Mammary epithelial cell (primary cell): ENCODE measurements around the gene NFAT5.

Experiments
- EZH2 ChIP-seq: IDR thresholded peaks from 2 replicates; pipeline ENCODE4 v1.6.1; 2012; ENCODE audit warnings: low read length, inconsistent platforms, borderline replicate concordance
- TF ChIP-seq, protein P1 (sequence below), 2 donors: IDR thresholded peaks in 1 of 2; conservative IDR thresholded peaks in 1 of 2; 2 replicates each; pipeline ENCODE4 v1.5.1; 2011 to 2012; ENCODE audit warnings: inconsistent platforms in 2 of 2, low read length in 2 of 2, mild to moderate bottlenecking in 2 of 2, control low read depth in 1 of 2, low read depth in 1 of 2; ENCODE audit not compliant: insufficient read depth in 1 of 2; ENCODE audit errors: extremely low read depth in 1 of 2

DNA sequence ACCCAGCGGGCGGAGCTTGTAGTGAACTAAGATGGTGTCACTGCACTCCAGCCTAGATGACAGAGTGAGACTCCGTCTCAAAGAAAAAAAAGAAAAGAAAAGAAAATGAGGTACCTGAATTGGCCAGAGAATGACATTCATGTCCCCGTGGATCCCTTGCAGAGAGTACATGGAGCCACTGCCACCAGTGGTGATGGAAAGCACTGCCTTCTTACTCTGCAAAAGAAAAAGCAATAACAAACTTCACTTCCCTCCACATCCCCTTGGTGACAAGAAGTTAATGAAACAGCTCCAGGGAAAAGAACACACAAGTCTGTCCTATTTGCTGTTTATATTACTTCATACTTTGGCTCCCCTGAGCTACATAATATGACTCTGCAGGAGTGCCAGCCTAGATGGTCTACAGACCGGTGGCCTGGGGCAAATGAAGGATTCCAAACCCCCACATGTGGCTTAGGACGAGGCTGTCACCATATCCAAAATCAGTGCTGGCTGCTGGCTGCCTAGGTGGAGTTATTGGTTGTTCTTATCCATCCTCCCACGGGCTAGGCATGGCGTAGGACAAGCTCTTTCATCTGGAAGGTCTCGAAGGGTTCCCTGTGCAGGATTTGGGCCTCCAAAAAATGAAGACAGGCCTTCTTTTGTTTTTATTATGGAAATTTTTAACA, 147.3 kb downstream of the NFAT5 start:
- TF ChIP-seq, protein P1, sequence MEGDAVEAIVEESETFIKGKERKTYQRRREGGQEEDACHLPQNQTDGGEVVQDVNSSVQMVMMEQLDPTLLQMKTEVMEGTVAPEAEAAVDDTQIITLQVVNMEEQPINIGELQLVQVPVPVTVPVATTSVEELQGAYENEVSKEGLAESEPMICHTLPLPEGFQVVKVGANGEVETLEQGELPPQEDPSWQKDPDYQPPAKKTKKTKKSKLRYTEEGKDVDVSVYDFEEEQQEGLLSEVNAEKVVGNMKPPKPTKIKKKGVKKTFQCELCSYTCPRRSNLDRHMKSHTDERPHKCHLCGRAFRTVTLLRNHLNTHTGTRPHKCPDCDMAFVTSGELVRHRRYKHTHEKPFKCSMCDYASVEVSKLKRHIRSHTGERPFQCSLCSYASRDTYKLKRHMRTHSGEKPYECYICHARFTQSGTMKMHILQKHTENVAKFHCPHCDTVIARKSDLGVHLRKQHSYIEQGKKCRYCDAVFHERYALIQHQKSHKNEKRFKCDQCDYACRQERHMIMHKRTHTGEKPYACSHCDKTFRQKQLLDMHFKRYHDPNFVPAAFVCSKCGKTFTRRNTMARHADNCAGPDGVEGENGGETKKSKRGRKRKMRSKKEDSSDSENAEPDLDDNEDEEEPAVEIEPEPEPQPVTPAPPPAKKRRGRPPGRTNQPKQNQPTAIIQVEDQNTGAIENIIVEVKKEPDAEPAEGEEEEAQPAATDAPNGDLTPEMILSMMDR (conservative IDR thresholded peaks at IDR 0.05 in 1 of 2, IDR thresholded peaks at IDR 0.05 in 1 of 2; ENCODE audit: extremely low read depth in 1 of 2, insufficient read depth in 1 of 2, low read depth in 1 of 2, low read length in 2 of 2) = no peak
- no peak for TF ChIP-seq EZH2
